A549 (cell line): ENCODE measurements around the gene GJA3.

Source experiments
- CTCF ChIP-seq: fragments of >200 bp; sonication (Bioruptor Twin); formaldehyde crosslinking; IDR thresholded peaks from 3 replicates; pipeline ENCODE4 v1.5.1; 2016
- RCOR1 ChIP-seq: fragments of 150-350 bp; IDR thresholded peaks from 2 replicates; pipeline ENCODE4 v1.6.1; 2014; ENCODE audit warnings: antibody characterized with exemption, low read length, low read depth
- SREBF2 ChIP-seq: fragments of 450-650 bp; IDR thresholded peaks from 2 replicates; pipeline ENCODE4 v1.6.1; 2014; ENCODE audit warnings: mild to moderate bottlenecking, moderate library complexity

DNA sequence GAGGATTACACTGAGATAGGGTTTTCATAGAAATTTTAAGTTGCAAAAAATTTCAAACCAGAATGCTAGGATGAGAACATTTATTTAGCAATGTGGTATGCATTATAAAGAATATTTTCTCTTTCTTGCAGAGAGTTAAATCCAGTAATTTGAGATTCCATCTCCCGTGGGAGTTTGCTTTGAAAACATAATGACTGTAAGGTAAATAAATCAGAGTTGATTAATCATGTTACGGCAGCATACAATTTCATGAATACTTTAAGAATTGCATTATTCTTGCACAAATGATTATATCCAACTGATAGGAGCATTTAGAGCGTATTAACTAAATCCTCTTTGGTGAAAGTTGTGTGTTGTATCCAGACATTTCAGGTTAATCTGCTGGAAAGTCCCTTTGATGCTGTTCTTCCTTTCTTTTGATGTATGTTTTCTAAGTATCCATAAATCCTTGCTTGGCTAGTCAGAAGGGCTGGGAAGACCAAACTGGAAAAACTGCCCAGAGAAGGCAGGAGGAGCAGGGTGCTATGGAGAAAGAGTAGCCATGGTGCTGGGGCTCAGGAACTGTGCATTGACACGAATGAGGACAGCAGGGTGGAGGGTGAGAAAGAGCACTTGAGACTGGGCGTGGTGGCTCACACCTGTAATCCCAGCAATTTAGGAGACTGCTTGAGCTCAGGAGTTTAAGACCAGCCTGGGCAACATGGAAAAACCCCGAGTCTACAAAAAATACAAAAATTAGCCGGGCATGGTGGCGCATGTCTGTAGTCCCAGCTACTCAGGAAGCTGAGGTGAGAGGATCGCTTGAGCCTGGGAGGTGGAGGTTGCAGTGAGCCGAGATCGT, 4.8 kb upstream of the GJA3 start:
- TF ChIP-seq CTCF (no peak), SREBF2 (no peak), RCOR1 (no peak)
